GM21528 (cell line): ENCODE results near the gene FMO3.

ENCODE experiments used
- ATAC-seq: cut with Tn5 transposase; IDR thresholded peaks from one replicate; pipeline ENCODE4 v1.9.1; 2021; ENCODE audit warnings: mild to moderate bottlenecking, moderate library complexity; ENCODE audit not compliant: unreplicated experiment, low FRiP score

FMO3 gene

GRCh38 chr1:171090604-171091003 lies at the start of gene FMO3:
FMO3 (plus strand) TSS chr1:171090905; CDS start chr1:171092659, 1,754 bp downstream.
- ATAC-seq, result no peak

- ATAC-seq, result no peak
Observed at GRCh38 chr1:171048014-171048413, 42.7 kb upstream of the FMO3 start.

GRCh38 chr1:171052977-171053376 lies 37.7 kb upstream of the FMO3 start:
- ATAC-seq, result no peak

GRCh38 chr1:171055966-171056643 lies 34.6 kb upstream of the FMO3 start:
- ATAC-seq, result no peak

- no peak for ATAC-seq
Observed at GRCh38 chr1:171061425-171062143, 29.1 kb upstream of the FMO3 start.

- ATAC-seq, result no peak
Observed at GRCh38 chr1:171062902-171063301, 27.8 kb upstream of the FMO3 start.

- ATAC-seq, result no peak
Observed at GRCh38 chr1:171075041-171075440, 15.7 kb upstream of the FMO3 start.

- ATAC-seq, result no peak
Observed at GRCh38 chr1:171081314-171081753, 9.4 kb upstream of the FMO3 start.

- no peak for ATAC-seq
Observed at GRCh38 chr1:171081763-171082201, 8.9 kb upstream of the FMO3 start.

- no peak for ATAC-seq
Observed at GRCh38 chr1:171082606-171083005, 8.1 kb upstream of the FMO3 start.

GRCh38 chr1:171083222-171083621 lies 7.5 kb upstream of the FMO3 start:
- no peak for ATAC-seq

GRCh38 chr1:171084091-171084490 lies 6.6 kb upstream of the FMO3 start:
- ATAC-seq, result no peak

- ATAC-seq, result no peak
Observed at GRCh38 chr1:171084870-171085269, 5.8 kb upstream of the FMO3 start.

- no peak for ATAC-seq
Observed at GRCh38 chr1:171087896-171088295, 2.8 kb upstream of the FMO3 start.

- no peak for ATAC-seq
Observed at GRCh38 chr1:171103862-171104261, 13.2 kb downstream of the FMO3 start.

- no peak for ATAC-seq
Observed at GRCh38 chr1:171107262-171107940, 16.7 kb downstream of the FMO3 start.

GRCh38 chr1:171107969-171108368 lies 17.3 kb downstream of the FMO3 start:
- ATAC-seq, result no peak

GRCh38 chr1:171109966-171110365 lies 19.3 kb downstream of the FMO3 start:
- ATAC-seq, result no peak

GRCh38 chr1:171110621-171111326 lies 20.1 kb downstream of the FMO3 start:
- no peak for ATAC-seq

- ATAC-seq, result no peak
Observed at GRCh38 chr1:171112119-171112518, 21.4 kb downstream of the FMO3 start.

- ATAC-seq, result no peak
Observed at GRCh38 chr1:171113382-171113781, 22.7 kb downstream of the FMO3 start.
